Keratinocyte (primary cell): ENCODE data around the gene KRTAP2-1.
"Not testable (repeated sequence)": the region's sequence is repeated elsewhere in the genome, so short reads cannot be mapped to it uniquely, and the experiment has no call there.

Experiments used
- EZH2 ChIP-seq: IDR thresholded peaks from one replicate; pipeline ENCODE4 v1.6.1; 2012; ENCODE audit warnings: inconsistent platforms, mild to moderate bottlenecking, low read length, moderate library complexity
- TF ChIP-seq, protein P1 (sequence below), 3 experiments: IDR thresholded peaks in 1 of 3; conservative IDR thresholded peaks in 1 of 3; optimal IDR thresholded peaks in 1 of 3; 2 replicates in 2 of 3; 3 replicates in 1 of 3; pipeline versions ENCODE3 to v1.5.1; 2011; ENCODE audit warnings: low read length in 3 of 3, mild to moderate bottlenecking in 3 of 3, moderate library complexity in 2 of 3, control low read depth in 1 of 3, inconsistent platforms in 1 of 3; ENCODE audit not compliant: insufficient read depth in 2 of 3; ENCODE audit errors: extremely low read depth in 1 of 3

DNA sequence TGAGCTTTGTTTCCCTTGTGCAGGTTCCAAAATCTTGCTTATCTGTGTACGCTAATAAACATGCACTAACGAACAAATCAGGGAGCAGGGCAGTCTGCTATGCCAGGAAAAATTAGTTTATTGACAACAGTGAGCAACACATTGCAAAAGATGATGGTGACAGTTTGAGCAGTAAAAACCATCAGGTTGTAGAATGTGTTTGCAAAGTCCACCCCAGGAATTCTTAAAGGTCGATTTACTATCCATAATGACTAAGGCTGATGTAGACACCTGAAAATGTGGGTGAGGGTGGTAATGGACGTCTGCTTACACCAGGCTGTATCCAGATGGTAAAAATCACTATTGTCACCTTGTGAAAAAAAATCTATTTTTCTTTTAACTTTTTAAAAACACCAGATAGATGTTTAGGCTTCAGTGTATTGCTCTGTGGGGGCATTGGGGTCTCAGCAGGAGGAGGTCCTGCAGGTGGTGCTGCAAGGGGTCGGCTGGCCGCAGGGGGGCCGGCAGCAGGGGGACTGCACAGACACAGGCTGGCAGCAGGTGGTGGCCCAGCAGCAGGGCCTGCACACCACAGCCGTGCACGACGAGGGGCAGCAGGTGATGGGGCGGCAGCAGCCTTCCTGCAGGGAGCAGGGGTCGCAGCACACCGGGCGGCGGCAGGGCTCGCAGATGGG is 18.0 kb upstream of the KRTAP2-1 start:
- TF ChIP-seq, protein P1, sequence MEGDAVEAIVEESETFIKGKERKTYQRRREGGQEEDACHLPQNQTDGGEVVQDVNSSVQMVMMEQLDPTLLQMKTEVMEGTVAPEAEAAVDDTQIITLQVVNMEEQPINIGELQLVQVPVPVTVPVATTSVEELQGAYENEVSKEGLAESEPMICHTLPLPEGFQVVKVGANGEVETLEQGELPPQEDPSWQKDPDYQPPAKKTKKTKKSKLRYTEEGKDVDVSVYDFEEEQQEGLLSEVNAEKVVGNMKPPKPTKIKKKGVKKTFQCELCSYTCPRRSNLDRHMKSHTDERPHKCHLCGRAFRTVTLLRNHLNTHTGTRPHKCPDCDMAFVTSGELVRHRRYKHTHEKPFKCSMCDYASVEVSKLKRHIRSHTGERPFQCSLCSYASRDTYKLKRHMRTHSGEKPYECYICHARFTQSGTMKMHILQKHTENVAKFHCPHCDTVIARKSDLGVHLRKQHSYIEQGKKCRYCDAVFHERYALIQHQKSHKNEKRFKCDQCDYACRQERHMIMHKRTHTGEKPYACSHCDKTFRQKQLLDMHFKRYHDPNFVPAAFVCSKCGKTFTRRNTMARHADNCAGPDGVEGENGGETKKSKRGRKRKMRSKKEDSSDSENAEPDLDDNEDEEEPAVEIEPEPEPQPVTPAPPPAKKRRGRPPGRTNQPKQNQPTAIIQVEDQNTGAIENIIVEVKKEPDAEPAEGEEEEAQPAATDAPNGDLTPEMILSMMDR (optimal IDR thresholded peaks at IDR 0.05 in 1 of 3, IDR thresholded peaks at IDR 0.05 in 1 of 3, conservative IDR thresholded peaks at IDR 0.05 in 1 of 3; ENCODE audit: extremely low read depth in 1 of 3, insufficient read depth in 2 of 3, low read length in 3 of 3): not testable (repeated sequence)
- TF ChIP-seq EZH2: not testable (repeated sequence)
